ENCODE measurements around the gene EPN2.

- TF ChIP-seq CTCF (conservative IDR thresholded peaks at IDR 0.05; ENCODE audit: low read length) = no peak
- no peak for TF ChIP-seq EZH2phosphoT487 (IDR thresholded peaks at IDR 0.05; ENCODE audit: borderline replicate concordance, low read depth, low read length)
Measured at GRCh38 chr17:19268611-19269010, 31.4 kb downstream of the EPN2 start.

Measured in OCI-LY7 (cell line).